Mesothelial cell of epicardium (in vitro differentiated cells): Measurements from ENCODE around the gene NDUFB11. TPM values are rescaled to one million over a fixed set of nuclear protein-coding genes. Genes with fewer than 3 reads are reported as not detected.
"Not testable (repeated sequence)": the region's sequence is repeated elsewhere in the genome, so short reads cannot be mapped to it uniquely, and the experiment has no call there.

Experiments
- DNase-seq, 2 experiments: peaks; one replicate each; pipeline ENCODE4 v3.0.0; 2021; ENCODE audit warnings: low spot score in 2 of 2; ENCODE audit not compliant: unreplicated experiment in 2 of 2
- H3K27ac Mint-ChIP-seq: 2 replicates; pipeline ENCODE4 v1.8.0; 2021; ENCODE audit warnings: mixed read lengths
- H3K27me3 Mint-ChIP-seq: 2 replicates; pipeline ENCODE4 v1.8.0; 2021; ENCODE audit warnings: low read depth, mixed read lengths
- H3K36me3 Mint-ChIP-seq: 2 replicates; pipeline ENCODE4 v1.8.0; 2021; ENCODE audit warnings: mixed read lengths
- H3K4me1 Mint-ChIP-seq: 2 replicates; pipeline ENCODE4 v1.8.0; 2021; ENCODE audit warnings: mixed read lengths
- H3K4me3 Mint-ChIP-seq: 2 replicates; pipeline ENCODE4 v1.8.0; 2021; ENCODE audit warnings: mild to moderate bottlenecking, moderate library complexity, mixed read lengths
- H3K9me3 Mint-ChIP-seq: 2 replicates; pipeline ENCODE4 v1.8.0; 2021; ENCODE audit warnings: mixed read lengths
- total RNA-seq: library from RNA; stranded (reverse); gene quantifications from 3 replicates; pipeline ENCODE4 v1.2.1, GENCODE V29; 2021
- TF ChIP-seq, protein P1 (sequence below): fragments of 200-600 bp; sonication (generic); IDR thresholded peaks from one replicate; pipeline ENCODE4 v1.5.0; 2021; ENCODE audit warnings: antibody characterized with exemption; ENCODE audit not compliant: unreplicated experiment

The NDUFB11 gene
- total RNA-seq, 1 donor from 2014 or later = 82.9 TPM

DNA sequence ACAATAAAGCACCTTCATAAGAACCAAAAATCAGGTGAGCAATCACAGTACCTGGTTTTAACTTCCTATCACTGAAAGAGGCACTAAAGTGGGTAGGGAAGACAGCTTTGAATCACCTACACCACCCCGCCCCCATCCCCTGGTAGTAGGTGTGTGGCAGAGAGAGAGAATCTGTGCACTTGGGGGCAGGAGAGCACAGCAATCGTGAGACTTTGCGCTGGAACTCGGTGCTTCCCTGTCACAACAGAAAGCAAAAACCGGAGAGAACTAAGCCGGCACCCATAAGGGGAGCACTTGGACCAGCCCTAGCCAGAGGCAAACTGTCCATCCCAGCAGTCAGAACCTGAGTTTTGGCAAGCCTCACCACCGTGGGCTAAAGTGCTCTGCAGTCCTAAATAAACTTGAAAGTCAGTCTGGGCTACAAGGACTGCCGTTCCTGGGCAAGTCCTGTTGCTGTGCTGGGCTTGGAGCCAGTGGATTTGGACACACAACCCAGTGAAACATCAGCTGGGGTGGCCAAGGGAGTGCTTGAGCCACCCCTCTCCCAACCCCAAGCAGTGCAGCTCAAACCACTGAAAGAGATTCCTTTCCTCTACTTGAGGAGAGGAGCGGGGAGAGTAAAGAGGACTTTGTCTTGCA lies 32.1 kb downstream of the NDUFB11 start:
- peaks cover 3% of the 10 kb centered on the region for H3K36me3 Mint-ChIP-seq
- no peaks in the 10 kb centered on the region for H3K4me1 Mint-ChIP-seq
- peaks cover 23% of the 10 kb centered on the region for H3K9me3 Mint-ChIP-seq
- TF ChIP-seq, protein P1, sequence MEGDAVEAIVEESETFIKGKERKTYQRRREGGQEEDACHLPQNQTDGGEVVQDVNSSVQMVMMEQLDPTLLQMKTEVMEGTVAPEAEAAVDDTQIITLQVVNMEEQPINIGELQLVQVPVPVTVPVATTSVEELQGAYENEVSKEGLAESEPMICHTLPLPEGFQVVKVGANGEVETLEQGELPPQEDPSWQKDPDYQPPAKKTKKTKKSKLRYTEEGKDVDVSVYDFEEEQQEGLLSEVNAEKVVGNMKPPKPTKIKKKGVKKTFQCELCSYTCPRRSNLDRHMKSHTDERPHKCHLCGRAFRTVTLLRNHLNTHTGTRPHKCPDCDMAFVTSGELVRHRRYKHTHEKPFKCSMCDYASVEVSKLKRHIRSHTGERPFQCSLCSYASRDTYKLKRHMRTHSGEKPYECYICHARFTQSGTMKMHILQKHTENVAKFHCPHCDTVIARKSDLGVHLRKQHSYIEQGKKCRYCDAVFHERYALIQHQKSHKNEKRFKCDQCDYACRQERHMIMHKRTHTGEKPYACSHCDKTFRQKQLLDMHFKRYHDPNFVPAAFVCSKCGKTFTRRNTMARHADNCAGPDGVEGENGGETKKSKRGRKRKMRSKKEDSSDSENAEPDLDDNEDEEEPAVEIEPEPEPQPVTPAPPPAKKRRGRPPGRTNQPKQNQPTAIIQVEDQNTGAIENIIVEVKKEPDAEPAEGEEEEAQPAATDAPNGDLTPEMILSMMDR = no peak
- no peak overlapping the region for H3K27ac Mint-ChIP-seq
- no peak for DNase-seq
- H3K4me3 Mint-ChIP-seq = no peak overlapping the region
- H3K27me3 Mint-ChIP-seq = no peaks in the 10 kb centered on the region

DNA sequence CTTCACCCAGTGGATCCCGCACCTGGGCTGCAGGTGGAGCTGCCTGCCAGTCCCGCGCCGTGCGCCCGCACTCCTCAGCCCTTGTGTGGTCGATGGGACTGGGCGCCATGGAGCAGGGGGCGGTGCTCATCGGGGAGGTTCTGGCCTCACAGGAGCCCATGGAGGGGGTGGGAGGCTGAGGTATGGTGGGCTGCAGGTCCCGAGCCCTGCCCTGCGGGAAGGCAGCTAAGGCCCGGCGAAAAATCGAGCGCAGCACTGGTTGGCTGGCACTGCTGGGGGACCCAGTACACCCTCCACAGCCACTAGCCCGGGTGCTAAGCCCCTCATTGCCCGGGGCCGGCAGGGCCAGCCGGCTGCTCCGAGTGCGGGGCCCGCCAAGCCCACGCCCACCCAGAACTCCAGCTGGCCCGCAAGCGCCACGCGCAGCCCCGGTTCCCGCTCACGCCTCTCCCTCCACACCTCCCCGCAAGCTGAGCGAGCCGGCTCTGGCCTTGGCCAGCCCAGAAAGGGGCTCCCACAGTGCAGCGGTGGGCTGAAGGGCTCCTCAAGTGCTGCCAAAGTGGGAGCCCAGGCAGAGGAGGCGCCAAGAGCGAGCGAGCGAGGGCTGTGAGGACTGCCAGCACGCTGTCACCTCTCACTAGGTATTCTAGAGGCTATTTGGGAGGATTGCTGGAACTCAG lies 33.4 kb downstream of the NDUFB11 start:
- not testable (repeated sequence) for H3K27ac Mint-ChIP-seq, H3K4me1 Mint-ChIP-seq, DNase-seq, H3K27me3 Mint-ChIP-seq, H3K36me3 Mint-ChIP-seq, H3K4me3 Mint-ChIP-seq
- H3K9me3 Mint-ChIP-seq = peaks cover 17% of the 10 kb centered on the region

DNA sequence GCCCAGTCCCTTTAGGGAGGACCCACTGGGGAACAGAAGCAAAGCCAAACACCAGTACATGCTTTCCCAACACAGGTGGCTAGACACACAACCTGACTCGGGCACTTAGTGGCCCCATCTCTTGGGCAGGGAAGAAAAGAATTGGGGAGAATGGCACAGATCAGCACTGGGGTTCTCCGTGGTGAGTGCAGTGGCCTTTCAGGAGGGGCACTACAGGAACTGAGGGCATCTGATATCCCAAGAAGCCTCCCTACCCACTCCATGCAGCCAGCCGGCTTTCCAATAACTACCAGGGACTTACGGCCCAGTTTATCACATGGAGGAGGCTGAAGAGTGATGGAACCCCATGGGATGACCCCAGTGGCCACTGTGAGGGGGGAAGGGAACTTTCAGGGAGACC lies 43.3 kb downstream of the NDUFB11 start:
- Mint-ChIP-seq H3K27me3 (no peaks in the 10 kb centered on the region), H3K36me3 (peaks cover 10% of the 10 kb centered on the region), H3K4me3 (no peak overlapping the region), H3K27ac (no peak overlapping the region), H3K4me1 (no peaks in the 10 kb centered on the region), H3K9me3 (peaks cover 22% of the 10 kb centered on the region)
- TF ChIP-seq, protein P1 = no peak
- DNase-seq = no peak

DNA sequence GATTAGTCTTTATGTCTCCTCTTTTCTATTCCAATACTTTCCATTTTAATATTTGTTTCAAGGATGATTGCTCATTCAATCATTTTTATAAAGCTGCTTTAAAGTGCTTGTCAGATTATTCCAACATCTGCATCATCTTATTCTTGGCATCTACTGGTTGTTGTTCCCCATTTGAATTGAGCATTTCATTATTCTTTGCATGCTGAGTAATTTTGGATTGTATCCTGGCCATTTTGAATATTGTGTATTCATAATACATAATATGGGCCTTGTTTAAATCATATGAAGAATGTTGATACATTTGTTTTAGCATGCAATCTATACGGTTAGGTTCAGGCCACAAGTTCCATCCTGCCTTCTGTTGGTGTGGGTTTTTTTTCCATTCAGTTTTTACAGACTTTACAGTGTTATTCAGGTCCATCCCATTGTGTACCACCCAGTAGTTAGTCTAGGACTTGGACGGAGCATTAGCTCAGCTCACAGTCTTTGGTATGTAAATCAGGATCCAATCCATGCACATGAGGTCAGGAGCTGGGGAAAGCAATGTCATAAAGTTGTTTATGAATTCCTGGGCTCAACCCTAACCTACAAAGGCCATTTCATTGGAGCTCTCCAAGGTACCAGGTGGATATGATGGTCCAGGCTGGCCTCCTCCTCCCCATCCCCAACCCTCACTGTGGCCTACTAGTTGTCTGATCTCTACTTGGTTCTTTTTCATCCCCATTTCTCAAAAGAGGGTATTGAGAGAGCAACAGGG lies 46.0 kb downstream of the NDUFB11 start:
- no peak for DNase-seq
- Mint-ChIP-seq H3K27me3 (no peaks in the 10 kb centered on the region), H3K4me1 (no peaks in the 10 kb centered on the region), H3K4me3 (no peak overlapping the region), H3K27ac (no peak overlapping the region), H3K9me3 (peaks cover 23% of the 10 kb centered on the region), H3K36me3 (peaks cover 7% of the 10 kb centered on the region)
- TF ChIP-seq, protein P1 = no peak

DNA sequence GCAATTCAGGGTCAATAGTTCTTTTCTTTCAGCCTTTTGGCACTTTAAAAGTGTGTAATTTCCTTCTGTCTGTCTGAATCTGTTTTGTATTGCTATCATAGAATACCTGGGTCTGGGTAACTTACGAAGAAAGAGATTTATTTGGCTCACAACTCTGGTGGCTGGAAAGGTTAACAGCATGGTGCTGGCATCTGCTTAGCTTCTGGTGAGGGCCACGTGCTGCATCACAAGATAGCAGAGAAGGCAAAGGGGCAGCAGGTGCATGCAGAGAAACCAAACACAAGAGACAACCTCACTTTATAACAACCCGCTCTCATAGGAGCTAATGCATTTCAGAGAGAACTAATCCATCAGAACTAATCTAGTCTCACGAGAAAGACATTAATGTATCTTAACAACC lies 47.5 kb downstream of the NDUFB11 start:
- peaks cover 21% of the 10 kb centered on the region for H3K9me3 Mint-ChIP-seq
- H3K27ac Mint-ChIP-seq = no peak overlapping the region
- peaks cover 6% of the 10 kb centered on the region for H3K36me3 Mint-ChIP-seq
- H3K4me3 Mint-ChIP-seq = no peak overlapping the region
- peaks cover 6% of the 10 kb centered on the region for H3K4me1 Mint-ChIP-seq
- DNase-seq = no peak
- TF ChIP-seq, protein P1 = no peak
- H3K27me3 Mint-ChIP-seq = no peaks in the 10 kb centered on the region

DNA sequence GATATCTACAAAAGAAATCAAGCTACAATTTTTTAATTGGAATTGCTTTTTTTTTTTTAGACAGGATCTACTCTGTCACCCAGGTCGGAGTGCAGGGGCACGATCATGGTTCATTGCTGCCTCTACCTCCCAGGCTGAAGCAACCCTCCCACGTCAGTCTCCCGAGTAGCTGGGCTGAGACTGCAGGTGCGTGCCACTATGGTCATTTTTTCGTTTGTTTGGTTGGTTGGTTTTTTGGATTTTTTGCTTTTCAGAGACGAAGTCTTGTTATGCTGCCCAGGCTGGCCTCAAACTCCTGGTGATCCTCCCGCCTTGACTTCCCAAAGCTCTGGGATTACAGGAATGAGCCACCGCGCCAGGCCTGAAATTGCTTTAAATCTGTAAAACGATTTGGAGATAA lies 50.6 kb downstream of the NDUFB11 start:
- no peak overlapping the region for H3K4me3 Mint-ChIP-seq
- DNase-seq = no peak
- no peak overlapping the region for H3K27ac Mint-ChIP-seq
- H3K4me1 Mint-ChIP-seq = peaks cover 12% of the 10 kb centered on the region
- no peaks in the 10 kb centered on the region for H3K36me3 Mint-ChIP-seq
- peaks cover 13% of the 10 kb centered on the region for H3K9me3 Mint-ChIP-seq
- TF ChIP-seq, protein P1 = no peak
- H3K27me3 Mint-ChIP-seq = no peaks in the 10 kb centered on the region
